ENCODE data around the gene CLEC18C.
"Not testable (repeated sequence)": the region's sequence is repeated elsewhere in the genome, so short reads cannot be mapped to it uniquely, and the experiment has no call there.

DNA sequence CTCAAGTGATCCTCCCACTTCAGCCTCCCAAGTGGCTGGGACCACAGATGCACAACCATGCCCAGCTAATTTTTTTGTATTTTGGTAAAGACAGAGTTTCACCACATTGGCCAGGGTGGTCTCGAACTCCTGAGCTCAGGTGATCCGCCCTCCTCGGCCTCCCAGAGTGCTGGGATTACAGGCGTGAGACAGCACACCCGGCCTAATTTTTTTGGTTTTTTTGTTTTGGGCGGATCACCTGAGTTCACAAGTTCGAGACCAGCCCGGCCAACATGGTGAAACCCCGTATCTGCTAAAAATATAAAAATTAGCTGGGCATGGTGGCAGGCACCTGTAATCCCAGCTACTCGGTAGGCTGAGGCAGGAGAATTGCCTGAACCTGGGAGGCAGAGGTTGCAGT is 18.9 kb upstream of the CLEC18C start:
- TF ChIP-seq, protein P1, sequence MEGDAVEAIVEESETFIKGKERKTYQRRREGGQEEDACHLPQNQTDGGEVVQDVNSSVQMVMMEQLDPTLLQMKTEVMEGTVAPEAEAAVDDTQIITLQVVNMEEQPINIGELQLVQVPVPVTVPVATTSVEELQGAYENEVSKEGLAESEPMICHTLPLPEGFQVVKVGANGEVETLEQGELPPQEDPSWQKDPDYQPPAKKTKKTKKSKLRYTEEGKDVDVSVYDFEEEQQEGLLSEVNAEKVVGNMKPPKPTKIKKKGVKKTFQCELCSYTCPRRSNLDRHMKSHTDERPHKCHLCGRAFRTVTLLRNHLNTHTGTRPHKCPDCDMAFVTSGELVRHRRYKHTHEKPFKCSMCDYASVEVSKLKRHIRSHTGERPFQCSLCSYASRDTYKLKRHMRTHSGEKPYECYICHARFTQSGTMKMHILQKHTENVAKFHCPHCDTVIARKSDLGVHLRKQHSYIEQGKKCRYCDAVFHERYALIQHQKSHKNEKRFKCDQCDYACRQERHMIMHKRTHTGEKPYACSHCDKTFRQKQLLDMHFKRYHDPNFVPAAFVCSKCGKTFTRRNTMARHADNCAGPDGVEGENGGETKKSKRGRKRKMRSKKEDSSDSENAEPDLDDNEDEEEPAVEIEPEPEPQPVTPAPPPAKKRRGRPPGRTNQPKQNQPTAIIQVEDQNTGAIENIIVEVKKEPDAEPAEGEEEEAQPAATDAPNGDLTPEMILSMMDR (conservative IDR thresholded peaks at IDR 0.05 in 1 of 2, IDR thresholded peaks at IDR 0.05 in 1 of 2; ENCODE audit: low read depth in 1 of 2, low read length in 2 of 2), result not testable (repeated sequence)
- TF ChIP-seq EZH2 (IDR thresholded peaks at IDR 0.05; ENCODE audit: low read length, missing control alignments), result not testable (repeated sequence)

All from fibroblast of lung (primary cell).